Smooth muscle cell (in vitro differentiated cells): Measurements from ENCODE around the gene LPP. TPM values are rescaled to one million over a fixed set of nuclear protein-coding genes. Genes with fewer than 3 reads are reported as not detected.

Source experiments
- DNase-seq: peaks from one replicate; lab custom pipeline; 2025; ENCODE audit not compliant: unreplicated experiment; lab: John Stamatoyannopoulos, UW
- H2AFZ ChIP-seq: fragments of 200-600 bp; sonication (generic); 2 replicates; pipeline ENCODE4 v1.6.0; 2016; ENCODE audit warnings: antibody characterized with exemption, low read depth, mild to moderate bottlenecking
- H3F3A ChIP-seq: fragments of 200-600 bp; sonication (generic); 2 replicates; pipeline ENCODE4 v1.6.0; 2017; ENCODE audit warnings: antibody characterized with exemption, low read depth
- H3K27ac ChIP-seq: fragments of 200-600 bp; sonication (generic); 2 replicates; pipeline ENCODE4 v1.5.1; 2016; ENCODE audit warnings: low read depth, mild to moderate bottlenecking
- H3K27me3 ChIP-seq: fragments of 200-600 bp; sonication (generic); 2 replicates; pipeline ENCODE4 v1.6.1; 2016; ENCODE audit warnings: low read depth, mild to moderate bottlenecking
- H3K36me3 ChIP-seq: fragments of 200-600 bp; sonication (generic); 2 replicates; pipeline ENCODE4 v1.5.1; 2016; ENCODE audit warnings: low read depth
- H3K4me1 ChIP-seq: fragments of 200-600 bp; sonication (generic); 2 replicates; pipeline ENCODE4 v1.5.1; 2016; ENCODE audit warnings: low read depth
- H3K4me2 ChIP-seq: fragments of 200-600 bp; sonication (generic); 2 replicates; pipeline ENCODE4 v1.6.0; 2016; ENCODE audit warnings: mild to moderate bottlenecking
- H3K4me3 ChIP-seq: fragments of 200-600 bp; sonication (generic); 2 replicates; pipeline ENCODE4 v1.5.1; 2016; ENCODE audit warnings: mild to moderate bottlenecking
- H3K79me2 ChIP-seq: fragments of 200-600 bp; sonication (generic); 2 replicates; pipeline ENCODE4 v1.6.0; 2016; ENCODE audit warnings: low read depth, mild to moderate bottlenecking
- H3K9ac ChIP-seq: fragments of 200-600 bp; sonication (generic); 2 replicates; pipeline ENCODE4 v1.6.0; 2016; ENCODE audit warnings: low read depth
- H3K9me3 ChIP-seq: fragments of 200-600 bp; sonication (generic); replicated peaks from 2 replicates; pipeline ENCODE4 v1.5.1; 2016; ENCODE audit warnings: low read depth
- H4K20me1 ChIP-seq: fragments of 200-600 bp; sonication (generic); 2 replicates; pipeline ENCODE4 v1.6.0; 2016; ENCODE audit warnings: low read depth
- WGBS: methylation state at CpG from one replicate; pipeline ENCODE4 v1.1.7; 2016; ENCODE audit warnings: low lambda C conversion rate; 5-methylcytosine and 5-hydroxymethylcytosine counted together
- polyA plus RNA-seq: library from polyadenylated mRNA; unstranded; fragments of >200 nt; fragmentation: Nextera tagmentation; extraction: Ambion mirVana; gene quantifications from 2 replicates; pipeline ENCODE4 v1.2.1, GENCODE V29; 2016
- total RNA-seq: library from RNA; depleted of rRNA; stranded (reverse); fragments of >200 nt; gene quantifications from 2 replicates; pipeline ENCODE4 v1.2.3, GENCODE V29; 2014
- TF ChIP-seq, protein P1 (sequence below): fragments of 200-600 bp; sonication (generic); IDR thresholded peaks from 2 replicates; pipeline ENCODE4 v1.5.1; 2017; ENCODE audit warnings: borderline replicate concordance, mild to moderate bottlenecking, antibody characterized with exemption; ENCODE audit not compliant: insufficient read depth, poor library complexity, severe bottlenecking

LPP gene
- total and polyA plus RNA-seq, 2 experiments from 2014 or later = 42.3 to 128 TPM

GRCh38 chr3:188276375-188276774, 122.4 kb downstream of the LPP start:
- DNase-seq = no peak
- Histone ChIP-seq H3F3A (peaks cover 21% of the 10 kb centered on the region), H3K9ac (no peak overlapping the region), H2AFZ (no peak overlapping the region), H3K36me3 (no peaks in the 10 kb centered on the region), H3K9me3 (no peaks in the 10 kb centered on the region), H3K79me2 (peaks cover 58% of the 10 kb centered on the region), H3K4me2 (no peak overlapping the region), H3K27ac (no peak overlapping the region), H3K4me1 (peaks cover 20% of the 10 kb centered on the region), H4K20me1 (peaks cover 57% of the 10 kb centered on the region), H3K27me3 (no peaks in the 10 kb centered on the region), H3K4me3 (no peak overlapping the region)
- TF ChIP-seq, protein P1, sequence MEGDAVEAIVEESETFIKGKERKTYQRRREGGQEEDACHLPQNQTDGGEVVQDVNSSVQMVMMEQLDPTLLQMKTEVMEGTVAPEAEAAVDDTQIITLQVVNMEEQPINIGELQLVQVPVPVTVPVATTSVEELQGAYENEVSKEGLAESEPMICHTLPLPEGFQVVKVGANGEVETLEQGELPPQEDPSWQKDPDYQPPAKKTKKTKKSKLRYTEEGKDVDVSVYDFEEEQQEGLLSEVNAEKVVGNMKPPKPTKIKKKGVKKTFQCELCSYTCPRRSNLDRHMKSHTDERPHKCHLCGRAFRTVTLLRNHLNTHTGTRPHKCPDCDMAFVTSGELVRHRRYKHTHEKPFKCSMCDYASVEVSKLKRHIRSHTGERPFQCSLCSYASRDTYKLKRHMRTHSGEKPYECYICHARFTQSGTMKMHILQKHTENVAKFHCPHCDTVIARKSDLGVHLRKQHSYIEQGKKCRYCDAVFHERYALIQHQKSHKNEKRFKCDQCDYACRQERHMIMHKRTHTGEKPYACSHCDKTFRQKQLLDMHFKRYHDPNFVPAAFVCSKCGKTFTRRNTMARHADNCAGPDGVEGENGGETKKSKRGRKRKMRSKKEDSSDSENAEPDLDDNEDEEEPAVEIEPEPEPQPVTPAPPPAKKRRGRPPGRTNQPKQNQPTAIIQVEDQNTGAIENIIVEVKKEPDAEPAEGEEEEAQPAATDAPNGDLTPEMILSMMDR = no peak
- WGBS = 84% methylated on average over 3 of the region's 3 CpGs

GRCh38 chr3:188278717-188279324, 124.9 kb downstream of the LPP start:
- H3K27ac ChIP-seq = no peak overlapping the region
- H2AFZ ChIP-seq = no peak overlapping the region
- H3K4me2 ChIP-seq = no peak overlapping the region
- H3K9ac ChIP-seq = no peak overlapping the region
- peaks cover 16% of the 10 kb centered on the region for H3K4me1 ChIP-seq
- H3K27me3 ChIP-seq = no peaks in the 10 kb centered on the region
- no peak overlapping the region for H3K4me3 ChIP-seq
- H3K79me2 ChIP-seq = peaks cover 70% of the 10 kb centered on the region
- H3F3A ChIP-seq = peaks cover 7% of the 10 kb centered on the region
- TF ChIP-seq, protein P1 = no peak
- DNase-seq = no peak
- 55% methylated on average over 6 of the region's 6 CpGs for WGBS
- peaks cover 74% of the 10 kb centered on the region for H4K20me1 ChIP-seq
- no peaks in the 10 kb centered on the region for H3K36me3 ChIP-seq
- no peaks in the 10 kb centered on the region for H3K9me3 ChIP-seq

- Histone ChIP-seq H3K4me2 (no peak overlapping the region), H3K36me3 (no peaks in the 10 kb centered on the region)
Measured at GRCh38 chr3:188279502-188280335, 125.8 kb downstream of the LPP start.

More at GRCh38 chr3:188279502-188280335, 125.8 kb downstream of the LPP start:
- Histone ChIP-seq H3K9me3 (no peaks in the 10 kb centered on the region), H3F3A (peaks cover 7% of the 10 kb centered on the region), H4K20me1 (peaks cover 72% of the 10 kb centered on the region), H3K27me3 (no peaks in the 10 kb centered on the region), H2AFZ (no peak overlapping the region), H3K79me2 (peaks cover 77% of the 10 kb centered on the region), H3K4me3 (no peak overlapping the region), H3K4me1 (peaks cover 16% of the 10 kb centered on the region), H3K27ac (peak overlapping the region; percentile 61), H3K9ac (peak overlapping the region; percentile 45)
- WGBS = 67% methylated on average over 7 of the region's 7 CpGs
- no peak for DNase-seq
- TF ChIP-seq, protein P1 = no peak
